Stimulated activated CD4-positive, alpha-beta T cell treated with anti-CD3 and anti-CD28 coated beads, Interleukin-4, amount 100 ng/mL, for 4 hours (primary cell): ENCODE measurements around the gene TMPRSS3.
A peak's percentile ranks its signal among the peaks of the same experiment; 100 is the strongest.
"Not testable (repeated sequence)": the region's sequence is repeated elsewhere in the genome, so short reads cannot be mapped to it uniquely, and the experiment has no call there.

ENCODE experiments used
- DNase-seq, 2 experiments: peaks; one replicate each; pipeline ENCODE4 v3.0.0-alpha.2; 2020

TMPRSS3 gene

DNA sequence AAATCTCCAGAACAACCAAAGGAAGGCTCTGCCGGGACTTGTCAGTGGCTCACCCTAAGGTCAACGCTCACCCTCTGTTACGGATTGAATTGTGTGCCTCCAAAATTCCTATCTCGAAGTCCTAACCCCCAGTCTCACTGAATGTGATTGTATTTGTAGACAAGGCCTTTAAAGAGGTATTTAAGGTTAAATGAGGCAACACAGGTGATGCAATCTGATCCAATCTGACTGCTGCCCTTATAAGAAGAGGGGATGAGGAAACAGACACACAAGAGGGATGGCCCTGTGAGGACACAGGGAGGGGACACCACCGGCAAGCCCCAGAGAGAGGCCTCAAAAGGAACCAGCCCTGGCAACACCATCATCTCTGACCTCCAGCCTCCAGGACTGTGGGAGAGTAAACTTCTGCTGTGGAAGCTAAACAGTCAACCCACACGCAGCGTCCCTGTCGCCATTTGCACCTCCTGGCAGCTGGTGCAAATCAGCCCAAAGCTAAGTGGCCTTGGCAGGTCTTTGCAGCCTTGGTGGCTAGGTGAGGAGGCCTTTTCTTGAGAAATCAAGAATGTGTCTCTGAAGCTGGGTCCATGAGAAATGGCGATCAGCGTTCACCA, 32.1 kb upstream of the TMPRSS3 start:
- DNase-seq, result no peak

DNA sequence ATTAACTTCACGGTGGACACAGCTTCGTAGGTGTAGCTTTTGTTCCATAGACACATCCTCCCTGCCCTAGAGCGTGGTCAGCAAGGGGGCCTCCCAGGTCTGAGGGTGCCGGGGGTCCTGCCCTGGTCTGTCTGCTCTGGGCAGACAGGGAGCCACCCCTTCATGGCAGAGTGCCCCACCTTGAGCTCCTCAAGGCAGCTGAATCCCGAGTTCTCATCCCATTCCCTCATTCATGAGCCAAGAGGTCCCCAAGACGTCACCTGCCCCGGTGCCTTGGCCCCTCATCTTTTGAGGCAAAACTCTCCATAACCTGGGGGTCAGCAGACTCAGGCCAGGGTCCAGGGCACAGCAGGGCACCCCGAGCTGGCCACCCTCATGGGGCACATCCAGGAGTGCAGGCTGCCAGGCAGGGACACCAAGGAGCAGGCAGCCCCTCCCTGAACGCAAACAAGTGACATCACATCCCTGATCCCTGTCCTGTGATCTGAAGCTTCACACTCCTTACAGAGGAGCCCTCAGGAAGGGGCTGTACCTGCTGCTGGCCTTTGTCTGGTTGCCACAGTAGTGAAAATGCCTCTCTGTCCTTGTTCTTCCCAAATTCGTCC, 31.1 kb upstream of the TMPRSS3 start:
- no peak for DNase-seq

DNA sequence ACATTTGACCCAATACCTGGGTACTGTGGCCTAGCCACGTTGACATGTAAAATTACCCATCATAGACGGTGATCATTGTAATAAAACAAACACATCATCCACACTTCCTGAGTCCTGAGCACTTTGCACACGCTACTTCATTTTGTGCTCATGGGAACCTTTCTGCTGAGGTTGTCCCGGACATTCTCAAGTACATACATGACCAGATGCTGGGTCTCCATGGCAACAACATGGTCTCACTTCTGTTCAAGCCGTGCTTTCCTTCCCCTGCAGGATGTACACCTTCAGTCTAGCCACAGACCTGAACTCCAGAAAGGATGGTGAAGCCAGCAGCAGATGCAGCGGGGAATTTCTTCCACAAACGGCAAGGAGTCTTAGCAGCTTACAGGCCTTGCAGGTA, 30.6 kb upstream of the TMPRSS3 start:
- DNase-seq, result no peak

DNA sequence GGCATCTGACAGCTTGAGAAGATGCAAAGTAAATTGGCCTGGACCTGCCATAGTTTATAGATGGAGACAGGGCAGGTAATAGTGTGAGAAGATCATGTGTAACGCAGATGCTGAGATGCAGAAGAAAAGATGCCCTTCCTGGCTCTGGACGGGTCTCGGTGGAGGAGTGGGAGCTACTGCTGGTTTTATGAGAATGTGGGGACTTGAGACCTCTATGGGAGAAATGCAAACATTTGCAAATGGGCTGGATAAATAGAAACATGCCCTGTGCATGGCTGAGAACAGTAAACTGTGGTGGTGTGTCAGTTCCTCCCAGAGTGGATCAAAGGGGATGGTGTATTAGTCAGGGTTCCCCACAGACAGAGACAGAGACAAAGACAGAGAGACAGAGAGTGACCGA, 29.7 kb upstream of the TMPRSS3 start:
- no peak for DNase-seq

DNA sequence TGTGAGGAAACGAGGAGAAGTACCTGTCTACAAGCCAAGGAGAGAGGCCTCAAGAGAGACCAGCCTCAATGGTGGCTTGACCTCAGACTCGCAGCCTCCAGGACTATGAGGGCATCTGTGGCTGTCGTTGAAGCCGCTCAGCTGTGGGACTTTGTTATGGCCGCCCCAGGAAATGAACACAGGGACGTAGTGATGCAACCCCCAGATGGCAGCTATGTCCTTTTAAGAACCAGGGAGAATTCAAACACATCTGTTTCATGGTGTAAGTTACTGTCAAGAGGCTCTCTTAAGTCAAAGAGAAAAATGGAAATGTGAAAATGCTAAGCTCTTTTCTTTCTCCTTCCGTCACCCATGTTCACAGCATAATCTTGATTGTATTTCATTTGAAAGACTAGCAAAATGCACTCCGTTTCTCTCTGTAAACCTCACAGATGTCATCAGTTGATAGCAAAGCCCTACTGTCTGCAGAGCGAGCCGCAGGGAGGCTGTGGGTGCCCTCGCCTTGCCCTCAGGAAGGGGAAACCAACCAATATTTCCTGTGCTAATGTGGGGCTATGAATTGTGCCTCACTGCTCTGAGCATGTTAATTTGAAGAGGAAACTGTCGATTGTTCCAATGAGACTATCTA, 29.2 kb upstream of the TMPRSS3 start:
- peak in 1 of 2 experiments; percentile 66 for DNase-seq

DNA sequence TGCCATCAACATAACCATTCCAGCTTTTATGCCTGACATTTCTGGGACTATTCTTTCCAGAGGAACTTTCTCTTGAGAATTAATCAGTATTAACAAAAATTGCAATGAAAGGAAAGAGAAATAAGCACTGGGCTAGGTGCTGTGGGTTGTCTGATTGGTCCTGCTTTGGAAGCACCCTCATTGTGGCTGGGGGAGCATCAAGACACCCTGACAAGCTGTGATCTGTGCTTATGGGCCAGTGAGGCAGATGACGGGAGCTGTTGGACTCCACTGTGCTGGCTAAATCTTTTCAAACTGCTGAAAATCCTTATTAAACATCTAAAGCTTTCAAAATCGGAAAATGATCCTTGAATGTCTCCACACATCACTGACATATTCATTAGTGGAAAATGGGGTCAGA, 27.8 kb upstream of the TMPRSS3 start:
- DNase-seq, result no peak

DNA sequence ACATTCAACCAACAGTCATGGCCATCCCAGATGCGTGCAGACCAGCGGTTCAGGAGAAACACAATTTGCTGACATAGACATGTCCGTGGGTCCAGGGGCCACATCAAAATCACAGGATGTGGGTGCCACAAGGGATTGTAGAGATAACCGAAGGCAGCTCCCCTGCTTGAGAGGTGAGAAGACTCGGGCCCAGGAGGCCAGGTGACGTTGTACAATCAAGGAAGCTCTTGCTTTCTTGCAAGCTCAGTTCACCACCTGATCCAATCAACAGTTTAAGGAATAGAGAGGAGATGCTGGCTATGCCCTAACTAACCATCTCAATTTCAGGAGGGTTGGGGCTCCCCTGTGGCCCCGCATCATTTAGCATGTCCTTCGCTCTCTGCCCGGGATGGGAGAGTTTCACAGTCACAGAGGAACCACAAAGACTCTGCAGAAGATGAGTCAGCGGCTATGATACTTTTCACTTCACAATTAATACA, 27.4 kb upstream of the TMPRSS3 start:
- DNase-seq, result peak in 1 of 2 experiments; percentile 41

DNA sequence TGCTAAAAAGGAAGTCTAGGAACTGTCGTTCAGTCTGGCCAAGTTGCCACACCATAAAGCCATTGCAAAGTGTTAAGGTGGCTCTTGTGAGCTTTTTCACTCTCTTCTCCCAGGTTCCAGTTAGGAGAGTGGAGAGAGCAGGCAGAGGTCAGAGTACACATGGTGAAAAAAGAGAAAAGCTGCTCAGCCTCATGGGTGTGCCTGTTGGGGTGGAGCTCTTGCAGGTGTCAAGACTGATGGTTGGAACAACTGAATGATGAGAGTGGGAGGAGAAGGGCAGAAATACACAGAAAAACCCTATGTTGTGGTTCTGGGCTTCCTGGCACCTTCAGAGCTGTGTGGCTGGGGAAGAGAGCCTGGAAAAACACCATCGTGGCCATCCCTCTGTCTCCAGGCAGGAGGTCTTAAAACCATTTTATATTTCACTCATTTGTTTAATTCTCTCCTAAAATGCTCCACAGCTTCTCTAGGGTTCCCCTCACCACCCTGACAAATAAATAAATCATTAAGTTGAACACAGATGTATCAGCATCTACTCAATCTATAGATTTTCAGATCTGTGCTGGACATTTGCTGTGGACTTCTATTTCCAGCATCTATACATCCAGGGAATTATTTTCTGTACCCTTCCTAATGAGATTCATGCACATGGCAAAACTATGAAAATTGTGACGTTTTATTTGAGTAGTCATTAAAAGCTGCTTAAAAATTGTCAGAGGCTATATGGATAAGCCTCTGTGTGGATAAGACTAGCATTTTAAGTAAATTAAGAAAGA, 25.4 kb upstream of the TMPRSS3 start:
- peak in 1 of 2 experiments; percentile 54 for DNase-seq

DNA sequence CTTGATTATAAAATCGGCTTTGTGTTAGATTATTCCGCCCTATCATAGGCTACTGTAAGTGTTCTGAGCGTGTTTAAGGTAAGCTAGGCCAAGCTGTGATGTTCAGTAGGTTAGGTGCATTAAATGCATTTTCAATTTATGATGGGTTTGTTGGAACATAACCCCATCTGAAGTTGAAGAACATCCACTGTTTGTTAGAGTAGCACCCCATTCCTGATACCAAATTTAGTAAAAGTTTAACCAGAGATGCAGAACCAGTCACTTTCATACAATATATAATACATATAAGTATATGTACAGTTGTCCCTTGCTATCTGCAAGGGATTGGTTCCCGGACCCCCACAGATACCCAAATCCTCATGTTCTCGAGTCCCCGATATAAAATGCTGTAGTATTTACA, 24.0 kb upstream of the TMPRSS3 start:
- DNase-seq, result no peak

DNA sequence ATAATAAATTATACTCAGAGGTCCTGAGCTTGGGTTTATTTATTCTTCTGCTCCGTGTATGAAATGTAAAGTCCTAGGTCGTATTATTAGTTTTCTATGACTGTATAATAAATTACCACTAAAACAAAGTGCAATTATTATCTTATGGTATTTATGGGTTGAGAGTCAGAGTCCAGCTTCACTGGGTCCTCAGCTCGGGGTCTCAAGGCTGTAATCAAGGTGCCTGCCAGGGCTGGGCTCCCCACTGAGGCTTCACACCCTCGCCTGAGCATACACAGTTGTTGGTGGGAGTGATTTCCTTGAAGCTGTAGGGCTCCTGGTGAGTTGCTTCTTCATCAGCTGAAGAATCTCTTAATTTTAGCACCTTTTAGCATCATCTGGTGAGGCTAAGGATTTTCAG, 23.0 kb upstream of the TMPRSS3 start:
- DNase-seq, result no peak

DNA sequence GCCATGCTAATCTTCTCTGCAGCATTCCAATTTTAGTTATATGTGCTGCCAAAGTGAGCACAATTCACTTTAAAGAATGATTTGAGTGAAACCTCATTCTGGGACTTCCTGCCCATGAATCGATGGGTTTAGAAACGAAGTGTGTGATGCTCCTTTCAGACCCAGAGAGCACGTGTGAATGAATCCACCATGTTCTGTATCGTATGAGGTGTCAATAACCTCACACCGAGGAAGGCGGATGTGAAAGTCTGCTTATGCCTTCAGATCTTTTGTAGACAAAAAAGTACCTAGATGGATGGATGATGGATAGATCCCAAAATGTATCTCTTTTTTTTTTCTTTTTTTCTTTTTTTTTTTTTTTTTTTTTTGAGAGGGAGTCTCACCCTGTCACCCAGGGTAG, 21.7 kb upstream of the TMPRSS3 start:
- peak in 1 of 2 experiments; percentile 41 for DNase-seq

DNA sequence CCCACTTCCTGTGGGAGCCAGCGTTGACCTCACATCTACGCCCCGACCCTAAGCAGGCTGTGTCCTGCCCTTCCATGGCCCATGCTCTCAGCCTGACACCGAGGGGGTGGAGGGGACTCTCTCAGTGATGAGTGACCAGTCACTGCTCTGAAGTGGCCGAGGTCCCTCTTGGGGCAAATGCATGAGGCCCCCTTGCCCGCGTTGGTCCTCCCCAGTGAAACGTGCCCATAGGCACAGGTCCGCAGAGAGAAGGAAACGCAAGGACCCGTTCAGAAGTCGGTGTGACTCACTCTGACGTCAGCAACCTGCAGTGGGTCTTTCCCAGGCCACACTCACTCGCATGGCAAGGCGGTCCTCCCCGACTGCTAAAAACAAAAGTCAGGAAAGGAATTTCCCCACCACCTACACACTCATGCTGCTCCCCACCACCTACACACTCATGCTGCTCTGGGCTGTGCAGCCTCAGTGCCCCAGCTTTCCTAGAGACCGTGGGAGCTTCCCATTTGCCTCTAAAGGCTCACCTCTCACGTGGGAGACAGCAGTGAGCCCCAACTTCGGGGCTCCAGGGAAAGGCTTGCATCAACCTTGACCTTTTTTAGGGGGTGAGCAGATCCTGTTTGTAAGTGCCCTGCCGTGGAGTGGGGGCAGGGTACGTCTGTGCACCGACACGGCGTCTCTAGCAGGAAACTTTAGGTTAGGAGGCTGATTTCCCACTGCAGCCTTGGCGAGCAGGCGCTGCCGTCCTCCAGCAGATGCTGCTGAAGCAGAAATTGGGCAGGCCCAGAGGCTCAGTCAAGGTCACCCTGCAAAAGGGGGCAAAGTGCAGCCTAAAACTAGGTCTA, 19.3 kb upstream of the TMPRSS3 start:
- DNase-seq, result peak; percentile 87 to 96

DNA sequence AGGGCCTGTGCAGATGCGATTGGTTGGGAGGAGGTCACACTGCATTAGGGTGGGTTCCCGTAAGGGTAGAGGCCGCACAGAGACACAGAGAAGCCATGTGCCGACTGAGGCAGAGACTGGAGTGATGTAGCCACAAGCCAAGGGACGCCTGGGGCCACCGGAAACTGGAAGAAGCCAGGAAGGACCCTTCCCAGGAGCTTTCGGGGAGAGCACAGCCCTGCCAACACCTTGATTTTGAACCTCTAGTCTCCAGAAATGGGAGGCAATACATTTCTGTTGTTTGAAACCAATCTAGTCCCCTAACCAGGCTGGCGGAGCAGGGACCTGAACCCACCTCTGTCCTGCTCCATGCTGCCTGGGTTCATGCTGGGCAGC, 18.7 kb upstream of the TMPRSS3 start:
- no peak for DNase-seq

DNA sequence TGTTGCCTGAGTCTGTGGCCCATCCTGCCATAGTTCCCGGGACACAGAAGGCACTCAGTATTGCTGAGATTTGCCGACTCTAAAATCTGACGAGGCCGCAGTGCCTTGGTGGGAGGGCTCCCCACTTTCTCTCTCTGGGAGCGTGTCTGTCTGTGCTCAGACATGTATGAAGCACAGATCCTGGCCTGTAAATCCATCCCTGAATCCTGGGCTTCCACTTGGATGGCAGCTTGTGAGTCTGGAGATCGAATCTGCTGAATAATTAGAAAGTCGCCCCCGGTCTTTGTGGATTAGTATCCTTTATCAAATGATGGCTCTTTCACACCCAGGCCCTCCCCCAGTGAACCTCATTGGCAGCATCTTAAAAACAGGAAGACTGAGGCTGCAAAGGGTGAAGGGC, 18.2 kb upstream of the TMPRSS3 start:
- DNase-seq, result no peak

DNA sequence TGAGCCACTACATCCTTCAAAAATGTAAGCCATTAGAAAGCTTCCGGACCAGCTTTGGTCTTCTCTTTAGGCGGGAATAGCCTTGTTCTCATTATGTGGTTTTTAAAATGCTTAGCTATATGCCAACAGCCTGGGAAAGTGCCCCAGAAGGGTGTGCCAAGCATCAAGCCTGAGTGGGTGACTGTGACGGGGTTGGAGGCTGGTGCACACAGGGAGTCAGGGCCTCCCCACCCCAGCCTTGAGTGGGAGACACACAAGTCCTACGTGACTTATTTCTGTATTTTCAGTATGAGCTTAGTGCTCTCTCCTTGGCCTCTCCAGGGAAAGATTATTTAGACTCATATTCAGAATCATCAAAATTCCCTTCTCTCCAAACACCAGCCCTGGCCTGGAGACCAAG, 17.6 kb upstream of the TMPRSS3 start:
- DNase-seq, result peak; percentile 43

DNA sequence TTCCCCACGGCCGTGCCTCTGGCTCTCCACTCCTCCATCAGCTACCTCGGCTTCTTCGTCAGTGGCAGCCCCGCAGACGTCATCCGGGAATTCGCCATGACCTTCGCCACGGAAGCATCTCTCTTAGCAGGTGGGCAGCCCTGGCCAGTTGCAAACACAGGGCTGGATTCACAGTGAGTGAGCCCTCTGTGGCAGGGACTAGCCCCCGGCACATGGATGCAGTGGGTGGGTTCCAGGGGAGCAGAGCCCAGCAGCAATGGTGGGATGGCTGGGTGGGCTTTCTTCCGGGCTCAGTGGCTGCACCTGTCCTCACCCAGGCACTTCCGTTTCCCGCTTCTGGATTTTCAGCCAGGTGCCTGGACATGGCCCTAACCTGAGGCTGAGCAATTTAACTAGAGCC, 17.2 kb upstream of the TMPRSS3 start:
- no peak for DNase-seq

DNA sequence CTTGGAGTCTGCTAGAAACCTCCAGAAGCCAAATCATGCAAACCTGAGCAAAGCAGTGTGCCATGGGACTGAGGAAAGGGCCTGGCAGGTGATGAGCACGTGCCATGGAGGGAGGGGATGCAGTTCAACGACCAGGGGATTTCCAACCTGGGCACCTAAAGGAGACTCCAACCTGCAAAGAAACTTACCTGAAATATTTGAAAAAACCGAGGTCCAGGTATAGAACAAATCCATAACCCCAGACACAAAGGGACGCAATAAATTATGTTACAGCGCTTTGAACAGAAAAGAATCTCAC, 16.7 kb upstream of the TMPRSS3 start:
- no peak for DNase-seq

DNA sequence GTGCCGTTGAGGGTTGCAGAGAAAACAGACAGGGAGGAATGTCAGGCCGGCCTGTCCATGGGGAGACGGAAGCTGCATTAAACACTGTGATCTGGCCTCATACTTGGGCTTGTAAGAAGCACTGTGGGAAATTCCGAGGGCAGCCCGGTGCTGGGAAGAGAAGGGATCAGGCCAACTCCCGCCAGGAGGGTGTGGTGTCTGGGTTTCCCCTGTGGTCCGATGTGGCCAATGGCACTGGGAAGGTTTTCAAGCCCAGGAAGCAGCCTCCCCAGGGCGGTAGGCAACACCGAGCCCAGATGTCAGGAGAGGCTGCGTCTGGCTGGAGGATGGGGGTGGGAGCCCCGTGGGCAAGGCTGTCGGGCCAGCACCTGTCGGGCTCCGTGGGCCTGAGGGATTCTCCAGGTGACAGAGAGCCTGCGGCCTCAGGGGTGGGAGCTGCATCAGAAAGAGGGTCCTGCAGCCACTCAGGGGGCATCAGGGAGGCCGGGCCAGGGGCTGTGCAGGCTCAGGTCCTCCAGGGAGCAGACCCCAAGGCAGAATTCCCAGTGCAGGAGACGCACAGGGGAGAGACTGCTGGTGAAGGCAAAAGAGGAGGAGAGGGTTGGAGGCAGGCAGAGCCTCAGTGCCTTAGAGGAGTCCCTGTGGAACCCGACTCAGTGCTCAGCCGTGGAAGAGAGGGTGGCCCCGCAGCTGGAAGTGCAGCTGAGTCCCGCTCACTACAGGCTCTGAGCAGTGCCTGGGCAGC, 16.2 kb upstream of the TMPRSS3 start:
- no peak for DNase-seq

DNA sequence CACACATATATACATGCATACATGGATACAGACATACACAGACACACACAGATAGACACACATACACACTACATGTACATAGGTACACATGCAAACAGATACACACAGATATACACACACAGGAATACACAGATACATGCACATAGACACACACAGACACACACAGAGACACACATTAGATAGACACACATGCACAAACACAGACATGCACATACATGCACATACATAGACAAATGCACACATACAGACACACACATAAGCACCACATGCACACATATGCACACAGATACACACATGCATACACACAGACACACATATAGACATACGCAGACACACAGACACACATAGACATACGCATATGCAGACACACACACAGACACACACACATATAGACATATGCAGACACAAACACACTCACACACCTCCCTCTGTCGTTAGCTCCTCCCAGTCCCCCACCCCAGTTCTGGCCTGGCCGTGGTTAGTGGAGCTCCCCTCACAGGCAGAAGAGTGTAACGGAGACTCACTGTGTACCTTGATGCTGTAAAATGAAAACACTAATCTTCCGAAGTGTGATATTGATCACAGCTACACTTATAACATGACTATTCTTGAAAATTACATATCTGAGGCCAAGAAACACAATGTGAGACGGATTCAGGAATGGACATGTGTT, 15.5 kb upstream of the TMPRSS3 start:
- DNase-seq, result no peak

DNA sequence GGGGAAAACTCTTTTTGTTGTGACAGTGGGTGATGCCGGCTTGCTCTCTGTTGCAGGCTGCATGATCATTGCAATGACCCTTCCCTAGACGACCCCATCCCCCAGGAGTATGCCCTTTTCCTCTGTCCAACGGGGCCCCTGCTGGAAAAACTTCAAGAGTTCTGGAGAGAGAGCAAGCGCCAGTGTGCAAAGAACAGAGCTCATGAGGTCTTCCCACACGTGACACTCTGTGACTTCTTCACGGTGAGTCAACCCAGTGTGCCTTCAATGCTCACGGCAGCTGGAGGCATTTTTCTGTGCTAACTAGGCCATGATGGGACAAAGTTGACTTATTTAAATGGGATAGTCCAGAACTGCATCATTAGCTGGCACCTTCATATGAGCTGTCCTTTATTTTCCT, 13.5 kb upstream of the TMPRSS3 start:
- DNase-seq, result peak in 1 of 2 experiments; percentile 38

DNA sequence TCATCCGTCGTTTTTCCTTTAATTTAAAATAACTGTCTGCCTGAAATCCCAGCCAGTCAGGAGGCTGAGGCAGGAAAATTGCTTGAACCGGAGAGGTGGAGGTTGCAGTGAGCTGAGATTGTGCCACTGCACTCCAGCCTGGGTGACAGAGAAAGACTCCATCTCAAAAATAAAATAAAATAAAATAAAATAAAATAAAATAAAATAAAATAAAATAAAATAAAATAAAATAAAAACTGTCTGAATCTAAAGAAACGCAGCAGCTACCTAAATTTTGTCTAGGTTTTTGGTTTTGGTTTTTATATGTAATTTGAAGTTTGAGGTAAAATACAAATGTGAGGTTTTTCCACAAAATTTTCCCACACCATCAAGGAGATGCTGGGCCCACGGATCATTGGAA, 12.9 kb upstream of the TMPRSS3 start:
- not testable (repeated sequence) for DNase-seq

DNA sequence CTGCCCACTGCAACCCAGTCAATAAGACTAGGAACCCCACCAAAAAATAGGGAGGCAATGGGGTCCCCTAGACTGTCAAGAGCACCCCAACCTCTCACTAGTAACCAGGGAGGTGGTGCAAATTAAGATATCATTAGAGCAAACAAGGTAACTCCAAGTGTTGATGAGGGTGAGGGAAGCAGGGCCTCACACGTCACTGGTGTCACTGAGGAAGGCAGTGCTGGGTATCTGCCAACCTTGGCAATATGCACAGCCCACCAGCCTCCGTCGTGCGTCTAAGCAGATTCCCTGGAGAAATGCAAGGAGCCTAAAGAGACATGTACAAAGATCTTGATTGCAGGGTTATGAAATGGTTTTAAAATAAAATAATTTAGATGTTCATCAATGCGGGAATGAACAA, 11.6 kb upstream of the TMPRSS3 start:
- no peak for DNase-seq
